Fibroblast of peridontal ligament (primary cell): Measurements from ENCODE around the gene NFRKB.
A peak's percentile ranks its signal among the peaks of the same experiment; 100 is the strongest.
"Not testable (repeated sequence)": the region's sequence is repeated elsewhere in the genome, so short reads cannot be mapped to it uniquely, and the experiment has no call there.

Experiments used
- DNase-seq: peaks from one replicate; pipeline ENCODE4 v3.0.0-alpha.2; 2010; ENCODE audit errors: extremely low read depth

The NFRKB gene

DNA sequence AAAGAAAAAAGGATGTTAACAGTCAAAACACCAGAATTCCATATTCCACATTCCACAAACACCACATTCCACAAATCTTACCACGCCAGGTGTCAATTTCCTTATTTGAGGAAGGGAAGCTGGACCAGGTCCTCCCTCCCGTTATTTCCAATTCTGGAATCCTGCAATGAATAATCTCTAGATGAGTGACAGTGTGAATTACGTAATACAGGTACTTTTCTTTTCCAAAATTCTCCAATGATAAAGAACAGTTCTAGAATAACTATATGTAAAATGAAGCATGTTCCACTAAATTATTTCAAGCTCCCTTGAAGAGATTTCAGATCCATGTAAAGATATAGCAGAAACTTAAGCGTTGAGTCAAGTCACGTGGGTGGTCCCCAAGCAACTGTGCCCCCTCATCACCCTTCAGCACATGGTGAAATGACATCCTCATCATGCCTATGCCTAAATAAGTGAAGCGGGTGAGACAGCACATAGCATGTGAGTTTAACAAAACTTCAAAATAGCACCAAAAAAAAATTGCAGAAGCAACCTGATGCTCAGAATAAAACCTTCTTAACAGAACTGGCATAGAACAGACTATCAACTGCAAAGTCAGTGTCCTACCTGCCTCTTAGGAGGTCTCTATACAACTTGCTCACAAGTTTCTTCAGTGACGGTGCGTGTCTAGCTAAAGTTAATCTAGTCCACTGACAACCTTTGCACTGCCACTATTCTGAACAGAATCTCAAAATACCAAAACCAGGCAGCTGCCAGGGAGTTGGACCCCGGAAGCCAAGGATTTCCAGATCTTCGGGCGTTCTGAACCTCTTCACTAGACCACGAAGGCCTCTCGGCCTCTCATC lies 876 bp downstream of the NFRKB start:
- peak; percentile 8 for DNase-seq

GRCh38 chr11:129888451-129888850 lies 6.9 kb downstream of the NFRKB start:
- no peak for DNase-seq

GRCh38 chr11:129885381-129885780 lies 10.0 kb downstream of the NFRKB start:
- no peak for DNase-seq

- DNase-seq = no peak
Observed at GRCh38 chr11:129884581-129884980, 10.8 kb downstream of the NFRKB start.

DNA sequence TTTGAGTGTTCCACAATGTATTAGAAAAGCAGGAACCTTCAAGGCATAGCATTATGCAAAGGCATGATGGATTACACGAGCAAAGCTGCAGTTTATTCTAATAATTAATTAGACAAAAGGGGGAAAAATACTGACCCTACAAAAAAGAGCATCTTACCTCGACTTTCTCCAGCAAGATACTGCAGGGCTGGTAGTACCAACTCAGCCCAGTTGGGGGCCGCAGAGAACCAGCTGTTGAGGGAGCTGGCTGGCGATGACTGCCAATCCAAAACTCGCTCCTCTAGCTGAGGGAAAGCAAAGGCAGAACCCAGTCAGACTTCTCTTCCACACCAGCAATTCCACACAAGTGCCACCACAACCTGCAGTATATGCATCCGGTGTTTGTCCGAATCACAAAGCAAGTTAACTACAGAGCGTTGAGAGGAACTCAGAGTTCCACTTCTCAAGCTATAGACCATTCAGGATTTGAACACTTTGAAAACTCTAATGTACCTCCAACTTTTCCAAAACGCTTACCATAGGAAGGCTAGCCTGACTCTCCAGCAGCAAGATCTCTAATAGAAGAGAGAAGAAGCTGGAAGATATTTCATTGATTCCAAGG lies 13.7 kb downstream of the NFRKB start:
- DNase-seq = peak; percentile 21

DNA sequence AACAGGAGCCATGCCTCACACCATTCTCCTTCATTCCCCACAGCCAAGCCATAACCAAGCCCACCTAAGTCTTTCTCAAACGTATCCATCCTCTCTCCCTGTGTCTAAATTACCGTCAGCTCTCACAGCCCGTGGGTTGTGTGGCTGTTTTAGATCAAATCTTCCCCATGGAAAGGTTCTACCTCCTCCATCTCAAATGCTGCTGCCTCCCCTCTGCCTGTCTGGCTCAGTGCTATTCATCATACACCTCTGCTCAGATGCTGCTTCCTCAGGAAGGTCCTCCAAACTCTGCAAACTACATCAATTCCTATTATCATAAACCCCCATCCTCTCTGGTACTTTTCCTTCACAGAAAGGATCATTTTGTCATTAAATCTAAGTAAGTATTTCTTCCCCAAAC lies 15.1 kb downstream of the NFRKB start:
- DNase-seq = no peak

DNA sequence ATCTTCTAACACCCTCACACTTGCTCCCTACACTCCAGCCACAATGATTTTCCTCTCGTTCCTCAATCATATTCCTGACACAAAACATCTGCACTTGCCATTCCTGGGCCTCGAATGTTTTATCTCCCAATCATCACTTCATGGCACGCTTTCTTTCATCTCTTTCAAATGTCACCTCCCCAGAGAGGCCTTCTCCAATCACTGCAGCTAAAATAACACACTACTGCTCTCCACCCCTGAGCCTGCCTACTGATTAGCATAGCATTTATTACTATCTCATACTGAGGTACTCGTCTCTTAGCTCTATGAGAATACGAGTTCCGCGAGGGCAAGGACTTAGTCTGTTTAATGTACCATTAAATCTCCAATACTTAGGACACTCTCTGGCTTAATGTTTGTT lies 23.5 kb downstream of the NFRKB start:
- DNase-seq = no peak

DNA sequence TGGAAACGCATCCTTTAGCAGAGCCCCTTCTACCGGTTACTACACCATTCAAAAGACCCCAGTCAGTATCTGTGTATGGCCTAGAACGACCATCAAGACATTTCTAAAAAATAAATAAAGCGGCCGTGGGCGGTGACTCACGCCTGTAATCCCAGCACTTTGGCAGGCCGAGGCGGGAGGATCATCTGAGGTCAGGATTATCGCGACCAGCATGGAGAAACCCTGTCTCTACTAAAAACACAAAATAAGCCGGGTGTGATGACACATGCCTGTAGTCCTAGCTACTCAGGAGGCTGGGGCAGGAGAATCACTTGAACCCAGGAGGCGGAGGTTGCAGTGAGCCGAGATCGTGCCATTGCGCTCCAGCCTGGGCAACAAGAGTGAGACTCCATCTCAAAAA lies 26.8 kb downstream of the NFRKB start:
- DNase-seq = not testable (repeated sequence)

GRCh38 chr11:129866311-129866710 lies 29.1 kb downstream of the NFRKB start:
- no peak for DNase-seq

DNA sequence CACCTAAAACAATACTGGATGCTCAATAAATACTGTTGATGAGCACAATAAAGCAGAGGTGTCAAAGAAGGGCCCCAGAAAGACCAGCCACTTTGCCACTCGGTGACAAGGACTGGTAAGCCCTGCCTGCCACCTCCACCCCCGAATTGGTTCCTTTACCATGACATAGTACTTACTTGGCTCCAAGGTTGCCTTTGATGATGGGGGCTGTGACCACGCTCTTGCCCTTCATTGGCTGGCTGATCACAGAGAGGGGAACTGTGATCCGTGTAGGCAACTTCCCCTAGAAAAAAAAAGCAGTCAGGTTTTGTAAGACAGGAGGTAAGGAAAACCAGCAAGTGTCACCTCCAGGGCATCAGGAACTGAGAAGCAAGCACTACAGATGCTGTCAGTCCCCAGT lies 29.7 kb downstream of the NFRKB start:
- DNase-seq = no peak

GRCh38 chr11:129864811-129865210 lies 30.6 kb downstream of the NFRKB start:
- DNase-seq = no peak

DNA sequence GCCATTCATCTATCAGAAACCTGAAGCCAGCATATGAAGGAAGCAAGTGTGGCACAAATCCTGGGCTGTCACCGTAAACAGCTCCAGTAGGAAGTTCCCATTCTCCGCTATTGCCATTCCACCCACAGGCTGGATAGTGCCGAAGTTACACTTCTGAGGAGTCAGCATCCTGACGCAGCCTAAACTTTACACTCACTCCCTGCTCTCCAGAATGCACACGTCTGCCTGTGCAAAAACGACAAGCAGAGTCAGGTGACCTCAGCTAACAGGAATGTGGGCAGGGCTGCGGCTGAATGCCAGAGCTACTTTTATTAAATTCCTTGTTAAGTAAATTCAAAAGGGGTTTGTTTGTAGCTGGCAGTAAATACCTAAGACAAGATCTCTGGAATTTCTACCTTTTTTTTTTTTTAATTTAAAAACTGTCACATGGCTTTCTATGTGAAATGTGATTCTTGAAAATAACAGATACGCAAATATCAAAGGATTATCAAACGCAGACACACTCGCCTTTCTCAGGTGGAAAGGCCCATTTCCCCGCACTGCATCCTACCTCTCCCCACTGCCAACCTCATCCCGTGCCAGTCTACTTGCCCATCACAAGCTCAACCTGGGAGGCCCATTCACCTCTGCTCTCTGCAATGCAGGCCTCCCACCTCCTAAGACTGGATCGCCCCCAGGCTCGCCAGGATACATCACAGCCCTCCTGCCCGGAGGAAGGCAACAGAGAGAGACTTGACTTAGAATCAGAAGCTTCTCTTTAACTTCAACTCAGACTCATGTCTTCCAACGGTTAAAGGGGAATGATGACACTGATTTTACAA lies 33.5 kb downstream of the NFRKB start:
- DNase-seq = peak; percentile 71

DNA sequence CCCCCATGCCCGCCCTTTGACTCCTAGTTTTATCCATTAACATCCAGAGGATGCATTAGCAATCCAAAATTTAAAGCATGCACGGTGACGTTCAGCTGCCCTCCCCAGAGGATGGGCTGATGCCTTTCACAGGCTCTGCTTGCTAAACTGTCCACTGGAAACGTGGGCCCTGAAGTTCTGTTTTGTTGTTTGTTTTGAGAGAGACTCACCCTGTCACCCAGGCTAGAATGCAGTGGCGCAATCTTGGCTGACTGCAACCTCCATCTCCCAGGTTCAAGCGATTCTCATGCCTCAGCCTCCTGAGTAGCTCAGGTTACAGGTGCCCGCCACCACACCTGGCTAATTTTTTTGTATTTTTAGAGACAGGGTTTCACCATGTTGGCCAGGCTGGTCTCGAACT lies 39.3 kb downstream of the NFRKB start:
- DNase-seq = no peak

GRCh38 chr11:129855086-129855485 lies 40.3 kb downstream of the NFRKB start:
- no peak for DNase-seq

GRCh38 chr11:129854232-129854805 lies 41.1 kb downstream of the NFRKB start:
- DNase-seq = no peak

DNA sequence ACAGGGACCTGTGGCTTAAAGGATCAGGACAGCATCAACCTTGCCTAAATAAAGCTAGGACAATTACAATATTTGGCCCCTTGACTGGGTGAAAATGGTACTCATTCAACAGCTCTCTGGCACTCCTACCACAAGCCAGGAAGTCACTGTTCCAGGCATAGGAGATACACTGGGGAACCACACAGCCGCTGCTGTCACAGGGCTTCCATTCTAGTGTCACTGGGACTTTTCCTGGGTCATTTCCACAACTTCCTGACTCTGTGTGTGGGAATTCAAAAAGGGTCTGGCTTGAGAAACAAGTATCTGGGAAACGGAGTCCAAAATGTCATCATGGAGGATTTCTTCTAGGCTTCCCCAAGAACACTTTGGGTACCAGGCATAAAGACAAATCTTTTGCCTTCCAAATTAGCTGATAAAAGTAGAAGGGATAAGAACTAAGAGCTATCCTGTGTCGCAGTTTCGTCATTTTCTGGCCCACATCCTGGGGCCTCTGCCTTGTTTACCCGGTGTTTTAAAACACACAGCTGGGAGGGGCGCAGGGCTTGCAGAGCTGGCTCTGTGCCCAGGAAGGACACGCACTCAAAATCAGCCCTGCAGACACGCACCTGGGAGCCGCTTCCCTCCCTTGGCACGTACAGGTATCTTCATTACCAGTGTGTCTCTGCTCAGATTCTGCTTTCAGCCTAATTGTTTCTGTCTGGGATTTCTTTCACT lies 41.7 kb downstream of the NFRKB start:
- peak; percentile 29 for DNase-seq

GRCh38 chr11:129852125-129852740 lies 43.1 kb downstream of the NFRKB start:
- DNase-seq = no peak

- no peak for DNase-seq
Observed at GRCh38 chr11:129849447-129850130, 45.8 kb downstream of the NFRKB start.

- DNase-seq = not testable (repeated sequence)
Observed at GRCh38 chr11:129847361-129847760, 48.0 kb downstream of the NFRKB start.

GRCh38 chr11:129846508-129847335 lies 48.7 kb downstream of the NFRKB start:
- peak; percentile 97 for DNase-seq
